ENCODE measurements around the gene PKNOX2. TPM values are rescaled to one million over a fixed set of nuclear protein-coding genes. Genes with fewer than 3 reads are reported as not detected.

PKNOX2 gene
- total and polyA plus RNA-seq, 2 of the 8 experiments (the other 6 are each of a cell fraction or from before 2014, with no cell fraction given), result 2.0 TPM

- no peak overlapping the region for H3K4me3 ChIP-seq (ENCODE audit: extremely low read depth in 1 of 4, insufficient read depth in 2 of 4, low read depth in 3 of 4, low read length in 4 of 4)
- no peak overlapping the region; the same call in 1 of the 2 replicates for H2BK12ac ChIP-seq (ENCODE audit: low read depth, low read length)
- 27% methylated on average over 10 of the region's 10 CpGs; no CpG with 5 or more reads in 1 of the 2 experiments for WGBS, 2 experiments (ENCODE audit: extremely low coverage in 1 of 2, insufficient coverage in 1 of 2, insufficient read length in 1 of 2, insufficient replicate concordance in 2 of 2, low coverage in 1 of 2, low lambda C conversion rate in 2 of 2, missing lambda C conversion rate in 1 of 2)
- POLR2A ChIA-PET (ENCODE audit: partially characterized antibody), result no interaction called here
- no peak overlapping the region for H3K18ac ChIP-seq (ENCODE audit: extremely low read depth, low read length)
- H2BK20ac ChIP-seq (ENCODE audit: low read length), result no peak overlapping the region; the same call in 1 of the 2 replicates
- peak overlapping the region; percentile 33 to 41; a peak in 2 of 4 replicates for H3K4me2 ChIP-seq (ENCODE audit: insufficient read depth in 1 of 2, low read depth in 2 of 2, low read length in 2 of 2)
- H4K20me1 ChIP-seq (replicated peaks in 1 of 2; ENCODE audit: control insufficient read depth in 1 of 2, insufficient read depth in 2 of 2, low read length in 2 of 2), result no peaks in the 10 kb centered on the region
- H3K23ac ChIP-seq (ENCODE audit: insufficient read length), result no peak overlapping the region
- no peaks in the 10 kb centered on the region for H3K79me1 ChIP-seq (ENCODE audit: low read depth, low read length)
- CTCF ChIA-PET (ENCODE audit: partially characterized antibody), result interaction anchor here (0.6 to 2.3 kb wide), 15 partner anchors 8 to 383 kb away, joined by 3 to 16 read pairs (median 3); no protein-coding TSS in a partner anchor
- no peak overlapping the region for H4K91ac ChIP-seq (replicated peaks; ENCODE audit: insufficient read length, low read length)
- no peak overlapping the region for H3K27ac ChIP-seq (ENCODE audit: low read depth, low read length)
- no peak overlapping the region for H2AFZ ChIP-seq (ENCODE audit: low read length)
- H2BK120ac ChIP-seq (replicated peaks; ENCODE audit: low read depth, low read length), result no peak overlapping the region
- H3K9me3 ChIP-seq (ENCODE audit: insufficient read depth in 2 of 2, low read depth in 1 of 2, low read length in 1 of 2), result no peaks in the 10 kb centered on the region
- H3K9ac ChIP-seq (replicated peaks in 1 of 4; ENCODE audit: extremely low read depth in 1 of 4, low read depth in 3 of 4, low read length in 3 of 4), result no peak overlapping the region
- H4K5ac ChIP-seq (ENCODE audit: insufficient read length, low read depth, low read length), result no peak overlapping the region
- H3K4ac ChIP-seq (replicated peaks; ENCODE audit: insufficient read length, low read depth, low read length), result no peak overlapping the region
- peak in 1 of 2 experiments; percentile 90 for DNase-seq (ENCODE audit: low read depth in 1 of 2, low spot score in 2 of 2)
- H2BK5ac ChIP-seq (ENCODE audit: low read depth, low read length), result no peak overlapping the region
- H3K27me3 ChIP-seq (replicated peaks in 1 of 4; ENCODE audit: control insufficient read depth in 3 of 4, extremely low read depth in 1 of 4, insufficient read depth in 3 of 4, low read length in 3 of 4), result no peaks in the 10 kb centered on the region
- no peaks in the 10 kb centered on the region for H3K23me2 ChIP-seq (ENCODE audit: low read depth, low read length)
- H2BK15ac ChIP-seq (ENCODE audit: low read length), result no peak overlapping the region
- H4K8ac ChIP-seq (ENCODE audit: extremely low read depth, insufficient read depth, low read length), result no peak overlapping the region
- peaks cover 0 to 13% (median 2%) of the 10 kb centered on the region in 4 experiments; a peak in 4 of 8 replicates for H3K36me3 ChIP-seq (ENCODE audit: control insufficient read depth in 2 of 4, insufficient read depth in 4 of 4, low read length in 3 of 4)
- peaks cover 7 to 13% (median 10%) of the 10 kb centered on the region in 4 experiments; a peak in 6 of 7 replicates for H3K4me1 ChIP-seq (replicated peaks in 1 of 4; ENCODE audit: control insufficient read depth in 3 of 4, insufficient read depth in 4 of 4, low read length in 3 of 4)
- peak; percentile 48 for FAIRE-seq
- no peaks in the 10 kb centered on the region for H3K79me2 ChIP-seq (ENCODE audit: control insufficient read depth in 1 of 2, insufficient read depth in 2 of 2, low read length in 2 of 2)
- no peak overlapping the region for H2AK5ac ChIP-seq (ENCODE audit: low read depth, low read length)
- no peak overlapping the region for H3K56ac ChIP-seq (replicated peaks; ENCODE audit: insufficient read length, low read depth, low read length)
- H3K14ac ChIP-seq (ENCODE audit: insufficient read length), result no peak overlapping the region
- TF ChIP-seq, protein P1, sequence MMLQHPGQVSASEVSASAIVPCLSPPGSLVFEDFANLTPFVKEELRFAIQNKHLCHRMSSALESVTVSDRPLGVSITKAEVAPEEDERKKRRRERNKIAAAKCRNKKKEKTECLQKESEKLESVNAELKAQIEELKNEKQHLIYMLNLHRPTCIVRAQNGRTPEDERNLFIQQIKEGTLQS (IDR thresholded peaks at IDR 0.05; ENCODE audit: insufficient read depth, low read depth, low read length), result no peak
- TF ChIP-seq CBX5 (IDR thresholded peaks at IDR 0.05; ENCODE audit: low read depth, low read length), result no peak
- TF ChIP-seq EGR1 (IDR thresholded peaks at IDR 0.05; ENCODE audit: borderline replicate concordance, low read depth, low read length), result no peak
- TF ChIP-seq USF2 (IDR thresholded peaks at IDR 0.05; ENCODE audit: low read length), result 0 out of 2 replicates have a peak, but pooled peaks have one; percentile 18
- no peak for TF ChIP-seq RBBP5 (IDR thresholded peaks at IDR 0.05; ENCODE audit: borderline replicate concordance, low read depth, low read length)
- peak; percentile 81 for TF ChIP-seq SP1 (IDR thresholded peaks at IDR 0.05; ENCODE audit: low read depth, low read length)
- TF ChIP-seq NANOG (IDR thresholded peaks at IDR 0.05; ENCODE audit: insufficient read depth, low read depth, low read length, poor library complexity, severe bottlenecking), result no peak
- TF ChIP-seq HDAC6 (IDR thresholded peaks at IDR 0.05; ENCODE audit: low read depth, low read length), result no peak
- no peak for TF ChIP-seq BRCA1 (IDR thresholded peaks at IDR 0.05; ENCODE audit: low read depth, low read length)
- no peak for TF ChIP-seq SRF (IDR thresholded peaks at IDR 0.05; ENCODE audit: low read depth, low read length)
These were observed 287.0 kb downstream of the PKNOX2 start for GRCh38 chr11:125451400-125452124.

Data from H1 (cell line).